ENCODE measurements around the gene RAD51B.

- TF ChIP-seq CTCF (conservative IDR thresholded peaks at IDR 0.05) (no peak), ZFX (IDR thresholded peaks at IDR 0.05) (no peak)
These were observed 582.3 kb downstream of the RAD51B start for GRCh38 chr14:68401855-68402254.

Measured in C4-2B (cell line).